Astrocyte (in vitro differentiated cells and primary cell): ENCODE results near the gene VARS2. TPM values are rescaled to one million over a fixed set of nuclear protein-coding genes. Genes with fewer than 3 reads are reported as not detected.

Source experiments
- DNase-seq: peaks from one replicate; pipeline ENCODE4 v3.0.0-alpha.2; 2010; ENCODE audit warnings: low read depth
- FAIRE-seq: peaks from 2 replicates; lab custom pipeline; 2011; peaks lifted over from hg19 to GRCh38; lab: Jason Lieb, UNC
- H2AFZ ChIP-seq: 2 replicates; pipeline ENCODE4 v1.6.0; 2012; ENCODE audit warnings: low read depth, low read length, inconsistent platforms
- H3K27ac ChIP-seq: 2 replicates; pipeline ENCODE4 v1.5.1; 2011; ENCODE audit warnings: low read depth, low read length, inconsistent platforms
- H3K27me3 ChIP-seq: 2 replicates; pipeline ENCODE4 v1.6.0; 2011; ENCODE audit warnings: low read length, inconsistent platforms; ENCODE audit not compliant: insufficient read depth
- H3K36me3 ChIP-seq: 2 replicates; pipeline ENCODE4 v1.5.1; 2011; ENCODE audit warnings: low read length, inconsistent platforms; ENCODE audit not compliant: insufficient read depth
- H3K4me1 ChIP-seq: 2 replicates; pipeline ENCODE4 v1.5.1; 2011; ENCODE audit warnings: low read length, inconsistent platforms; ENCODE audit not compliant: insufficient read depth
- H3K4me2 ChIP-seq: 2 replicates; pipeline ENCODE4 v1.6.0; 2012; ENCODE audit warnings: low read length, inconsistent platforms
- H3K4me3 ChIP-seq: 2 replicates; pipeline ENCODE4 v1.5.1; 2011; ENCODE audit warnings: low read depth, mild to moderate bottlenecking, low read length, inconsistent platforms; ENCODE audit not compliant: insufficient read depth
- H3K79me2 ChIP-seq: 2 replicates; pipeline ENCODE4 v1.6.0; 2012; ENCODE audit warnings: mild to moderate bottlenecking, low read length, inconsistent platforms; ENCODE audit not compliant: insufficient read depth
- H3K9ac ChIP-seq: 2 replicates; pipeline ENCODE4 v1.6.0; 2012; ENCODE audit warnings: mild to moderate bottlenecking, low read length, inconsistent platforms
- H3K9me3 ChIP-seq: 2 replicates; pipeline ENCODE4 v1.5.1; 2012; ENCODE audit warnings: low read depth, mild to moderate bottlenecking, low read length, inconsistent platforms; ENCODE audit not compliant: insufficient read depth
- H4K20me1 ChIP-seq: 2 replicates; pipeline ENCODE4 v1.6.0; 2012; ENCODE audit warnings: low read length, inconsistent platforms; ENCODE audit not compliant: insufficient read depth
- H3K27ac Mint-ChIP-seq: one replicate; pipeline ENCODE4 v1.8.0; 2021; ENCODE audit warnings: mild to moderate bottlenecking, mixed read lengths; ENCODE audit not compliant: unreplicated experiment
- H3K27me3 Mint-ChIP-seq: one replicate; pipeline ENCODE4 v1.8.0; 2021; ENCODE audit warnings: low read depth, mixed read lengths; ENCODE audit not compliant: unreplicated experiment
- H3K36me3 Mint-ChIP-seq: one replicate; pipeline ENCODE4 v1.8.0; 2021; ENCODE audit warnings: low read depth, mixed read lengths; ENCODE audit not compliant: unreplicated experiment
- H3K4me1 Mint-ChIP-seq: one replicate; pipeline ENCODE4 v1.8.0; 2021; ENCODE audit warnings: low read depth, mixed read lengths; ENCODE audit not compliant: unreplicated experiment
- H3K4me3 Mint-ChIP-seq: one replicate; pipeline ENCODE4 v1.8.0; 2021; ENCODE audit warnings: mild to moderate bottlenecking, moderate library complexity, mixed read lengths; ENCODE audit not compliant: unreplicated experiment
- H3K9me3 Mint-ChIP-seq: one replicate; pipeline ENCODE4 v1.8.0; 2021; ENCODE audit warnings: mild to moderate bottlenecking, mixed read lengths; ENCODE audit not compliant: unreplicated experiment
- CTCF ChIP-seq: IDR thresholded peaks from 2 replicates; pipeline ENCODE4 v1.5.1; 2011; ENCODE audit warnings: low read depth, mild to moderate bottlenecking, inconsistent platforms, low read length, moderate library complexity; ENCODE audit not compliant: insufficient read depth
- EZH2 ChIP-seq: IDR thresholded peaks from 2 replicates; pipeline ENCODE4 v1.6.1; 2012; ENCODE audit warnings: mild to moderate bottlenecking, low read length, inconsistent platforms; ENCODE audit not compliant: insufficient read depth
- total RNA-seq: library from RNA; stranded (reverse); gene quantifications from 2 replicates; pipeline ENCODE4 v1.2.1, GENCODE V29; 2021

Gene VARS2
- total RNA-seq, 1 donor from 2014 or later, result 19.8 TPM

GRCh38 chr6:30917041-30917440 is 3.0 kb downstream of the VARS2 start:
- Mint-ChIP-seq H3K36me3 (peaks cover 28% of the 10 kb centered on the region), H3K4me3 (no peak overlapping the region)
- peaks cover 14% of the 10 kb centered on the region for H3K36me3 ChIP-seq

DNA sequence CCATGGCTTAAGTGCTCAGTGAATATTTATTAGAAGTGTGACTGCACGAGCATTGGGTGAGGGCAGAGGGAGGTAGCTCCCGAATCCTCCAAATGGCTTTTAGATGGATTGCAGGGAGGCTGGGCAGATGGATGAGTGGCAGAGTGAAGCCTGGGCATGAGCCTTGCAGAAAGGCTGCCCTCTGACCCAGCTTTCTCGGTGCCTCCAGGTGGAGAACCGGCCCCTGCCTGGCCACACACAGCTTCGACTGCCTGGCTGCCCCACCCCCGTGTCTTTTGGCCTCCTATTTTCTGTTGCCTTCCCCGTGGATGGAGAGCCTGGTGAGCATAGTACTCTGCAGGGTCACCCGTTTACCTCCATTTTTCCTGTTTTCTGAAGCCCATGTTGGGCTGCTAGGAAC is 3.4 kb downstream of the VARS2 start:
- Mint-ChIP-seq H3K36me3 (peaks cover 27% of the 10 kb centered on the region), H3K27ac (no peak overlapping the region), H3K4me1 (peaks cover 11% of the 10 kb centered on the region), H3K4me3 (no peak overlapping the region), H3K27me3 (no peaks in the 10 kb centered on the region), H3K9me3 (no peaks in the 10 kb centered on the region)
- TF ChIP-seq CTCF (no peak), EZH2 (no peak)
- no peaks in the 10 kb centered on the region for H3K9me3 ChIP-seq
- H3K79me2 ChIP-seq, result no peaks in the 10 kb centered on the region
- H3K4me1 ChIP-seq, result peaks cover 11% of the 10 kb centered on the region
- no peaks in the 10 kb centered on the region for H4K20me1 ChIP-seq
- H3K27me3 ChIP-seq, result no peaks in the 10 kb centered on the region
- no peak overlapping the region for H3K9ac ChIP-seq
- H3K4me2 ChIP-seq, result no peak overlapping the region
- no peak overlapping the region for H2AFZ ChIP-seq
- H3K4me3 ChIP-seq, result no peak overlapping the region
- H3K36me3 ChIP-seq, result peaks cover 14% of the 10 kb centered on the region
- no peak for DNase-seq
- H3K27ac ChIP-seq, result no peak overlapping the region
- no peak for FAIRE-seq

More at GRCh38 chr6:30917041-30917440, 3.0 kb downstream of the VARS2 start:
- H3K79me2 ChIP-seq, result no peaks in the 10 kb centered on the region
- H3K9ac ChIP-seq, result peak overlapping the region; percentile 33
- H2AFZ ChIP-seq, result no peak overlapping the region
- H3K4me1 ChIP-seq, result peaks cover 11% of the 10 kb centered on the region
- H3K9me3 Mint-ChIP-seq, result no peaks in the 10 kb centered on the region
- TF ChIP-seq EZH2, result no peak
- no peak for TF ChIP-seq CTCF
- H3K27ac ChIP-seq, result no peak overlapping the region
- peaks cover 8% of the 10 kb centered on the region for H3K4me1 Mint-ChIP-seq
- H3K9me3 ChIP-seq, result no peaks in the 10 kb centered on the region
- H3K27ac Mint-ChIP-seq, result peak overlapping the region; percentile 10
- no peak overlapping the region for H3K4me3 ChIP-seq
- FAIRE-seq (no peak), DNase-seq (no peak)
- H3K4me2 ChIP-seq, result no peak overlapping the region
- no peaks in the 10 kb centered on the region for H3K27me3 Mint-ChIP-seq
- H3K27me3 ChIP-seq, result no peaks in the 10 kb centered on the region
- H4K20me1 ChIP-seq, result no peaks in the 10 kb centered on the region

- Histone ChIP-seq H3K4me1 (peaks cover 8% of the 10 kb centered on the region), H3K4me2 (no peak overlapping the region), H3K9ac (no peak overlapping the region), H3K27me3 (no peaks in the 10 kb centered on the region), H3K79me2 (no peaks in the 10 kb centered on the region), H2AFZ (no peak overlapping the region), H3K9me3 (no peaks in the 10 kb centered on the region), H3K36me3 (peaks cover 10% of the 10 kb centered on the region), H3K4me3 (no peak overlapping the region), H3K27ac (no peak overlapping the region), H4K20me1 (no peaks in the 10 kb centered on the region)
- Mint-ChIP-seq H3K36me3 (peaks cover 27% of the 10 kb centered on the region), H3K27ac (no peak overlapping the region), H3K4me3 (no peak overlapping the region), H3K9me3 (no peaks in the 10 kb centered on the region), H3K27me3 (no peaks in the 10 kb centered on the region), H3K4me1 (peaks cover 14% of the 10 kb centered on the region)
- DNase-seq (no peak), FAIRE-seq (no peak)
- TF ChIP-seq EZH2, result no peak
- no peak for TF ChIP-seq CTCF
Measured at GRCh38 chr6:30918670-30919069, 4.6 kb downstream of the VARS2 start.
